Naive thymus-derived CD4-positive, alpha-beta T cell (primary cell): ENCODE results near the gene SVOP. TPM values are rescaled to one million over a fixed set of nuclear protein-coding genes. Genes with fewer than 3 reads are reported as not detected.

ENCODE experiments used
- ATAC-seq: fragments of 150-1000 bp; cut with Tn5 transposase; 2 replicates; pipeline ENCODE4 v1.10.0; 2021; ENCODE audit warnings: mild to moderate bottlenecking, moderate library complexity
- CTCF ChIA-PET: fragments of 350-600 bp; sonication (Branson Sonifier 250); formaldehyde crosslinking; loops from one replicate; lab custom pipeline; 2021; ENCODE audit warnings: antibody characterized with exemption; lab: Charles Lee
- POLR2A ChIA-PET: fragments of 350-600 bp; sonication (Branson Sonifier 250); formaldehyde crosslinking; loops from one replicate; lab custom pipeline; 2021; ENCODE audit warnings: antibody characterized with exemption, inconsistent platforms; lab: Charles Lee
- DNase-seq, 9 donors: peaks; one replicate each; pipeline versions ENCODE4 v3.0.0 to v3.0.0-alpha.2; 2020 to 2022; ENCODE audit warnings: mixed read lengths in 1 of 9
- H3K27ac ChIP-seq: one replicate; pipeline ENCODE4 v1.7.0; 2013; ENCODE audit warnings: mild to moderate bottlenecking, low read depth, low read length, moderate library complexity
- H3K27me3 ChIP-seq, 2 donors: one replicate each; pipeline ENCODE4 v1.7.0; 2013; ENCODE audit warnings: low read length in 2 of 2, mild to moderate bottlenecking in 2 of 2, moderate library complexity in 2 of 2; ENCODE audit not compliant: control insufficient read depth in 2 of 2, insufficient read depth in 2 of 2
- H3K36me3 ChIP-seq, 3 experiments: 1 replicate in 2 of 3; 2 replicates in 1 of 3; pipeline ENCODE4 v1.7.0; 2013; ENCODE audit warnings: low read length in 3 of 3, mild to moderate bottlenecking in 3 of 3, moderate library complexity in 1 of 3; ENCODE audit not compliant: insufficient read depth in 3 of 3, control insufficient read depth in 2 of 3
- H3K4me1 ChIP-seq, 2 donors: one replicate each; pipeline ENCODE4 v1.7.0; 2013; ENCODE audit warnings: low read length in 2 of 2, mild to moderate bottlenecking in 2 of 2, moderate library complexity in 1 of 2; ENCODE audit not compliant: control insufficient read depth in 2 of 2, insufficient read depth in 2 of 2
- H3K4me3 ChIP-seq: 2 replicates; pipeline ENCODE4 v1.7.0; 2013; ENCODE audit warnings: mild to moderate bottlenecking, low read length
- H3K9me3 ChIP-seq, 3 experiments: 1 replicate in 2 of 3; 2 replicates in 1 of 3; pipeline ENCODE4 v1.7.0; 2013; ENCODE audit warnings: low read length in 3 of 3; ENCODE audit not compliant: control insufficient read depth in 2 of 3
- H3K27ac Mint-ChIP-seq, 9 donors: one replicate each; pipeline ENCODE4 v1.8.0; 2020 to 2022; ENCODE audit warnings: mixed read lengths in 9 of 9, mild to moderate bottlenecking in 8 of 9, moderate library complexity in 5 of 9, inconsistent platforms in 2 of 9
- H3K27me3 Mint-ChIP-seq, 5 donors: one replicate each; pipeline ENCODE4 v1.8.0; 2021 to 2022; ENCODE audit warnings: mixed read lengths in 5 of 5, mild to moderate bottlenecking in 1 of 5
- H3K36me3 Mint-ChIP-seq, 5 donors: one replicate each; pipeline ENCODE4 v1.8.0; 2020 to 2022; ENCODE audit warnings: mixed read lengths in 5 of 5, mild to moderate bottlenecking in 3 of 5, inconsistent platforms in 1 of 5
- H3K4me1 Mint-ChIP-seq, 7 donors: one replicate each; pipeline ENCODE4 v1.8.0; 2020 to 2022; ENCODE audit warnings: mixed read lengths in 7 of 7, mild to moderate bottlenecking in 3 of 7, inconsistent platforms in 1 of 7
- H3K4me3 Mint-ChIP-seq, 10 donors: one replicate each; pipeline ENCODE4 v1.8.0; 2020 to 2022; ENCODE audit warnings: mild to moderate bottlenecking in 10 of 10, mixed read lengths in 10 of 10, moderate library complexity in 6 of 10, inconsistent platforms in 2 of 10
- H3K9me3 Mint-ChIP-seq, 11 donors: one replicate each; pipeline ENCODE4 v1.8.0; 2020 to 2022; ENCODE audit warnings: mixed read lengths in 11 of 11, mild to moderate bottlenecking in 4 of 11, inconsistent platforms in 1 of 11, moderate library complexity in 1 of 11
- intact Hi-C, 2 donors: fragments of 100-400 bp; cut with micrococcal nuclease; formaldehyde crosslinking; loops; one replicate each; pipeline ENCODE4 v1.15.1; 2023
- polyA plus RNA-seq, 2 donors: library from polyadenylated mRNA; unstranded; fragments of 300-500 nt; fragmentation: Illumina TruSeq; gene quantifications; one replicate each; pipeline ENCODE4 v1.2.3, GENCODE V29; 2021
- total RNA-seq, 6 experiments: library from RNA in 5 of 6; stranded (reverse) in 5 of 6; gene quantifications; 1 replicate in 5 of 6; 2 replicates in 1 of 6; pipeline ENCODE4 v1.2.3 and lab custom pipeline; 2021 to 2026

SVOP gene
- total and polyA plus RNA-seq, 7 experiments from 2014 or later = not detected

- no peaks in the 10 kb centered on the region for H3K9me3 ChIP-seq
- no peaks in the 10 kb centered on the region for H3K27me3 ChIP-seq
- no peak overlapping the region for H3K4me3 ChIP-seq
- CTCF ChIA-PET = no interaction called here
- H3K4me1 Mint-ChIP-seq = no peaks in the 10 kb centered on the region
- peaks cover 0 to 6% (median 0%) of the 10 kb centered on the region in 5 donors for H3K27me3 Mint-ChIP-seq
- H3K4me3 Mint-ChIP-seq = no peak overlapping the region
- no peaks in the 10 kb centered on the region for H3K36me3 ChIP-seq
- intact Hi-C loops = no loop called here
- H3K9me3 Mint-ChIP-seq = peaks cover 0 to 3% (median 0%) of the 10 kb centered on the region in 11 donors
- H3K27ac Mint-ChIP-seq = no peak overlapping the region
- H3K36me3 Mint-ChIP-seq = no peaks in the 10 kb centered on the region
- DNase-seq (no peak), ATAC-seq (no peak)
- no peaks in the 10 kb centered on the region for H3K4me1 ChIP-seq
- no peak overlapping the region for H3K27ac ChIP-seq
- POLR2A ChIA-PET = no interaction called here
These were observed 39.0 kb downstream of the SVOP start for GRCh38 chr12:108981835-108982234.

- no peaks in the 10 kb centered on the region for H3K36me3 ChIP-seq
- H3K4me1 ChIP-seq = no peaks in the 10 kb centered on the region
- DNase-seq (no peak), ATAC-seq (no peak)
- Mint-ChIP-seq H3K9me3 (peaks cover 0 to 3% (median 0%) of the 10 kb centered on the region in 11 donors), H3K27ac (no peak overlapping the region), H3K27me3 (peaks cover 0 to 9% (median 0%) of the 10 kb centered on the region in 5 donors), H3K36me3 (no peaks in the 10 kb centered on the region), H3K4me3 (no peak overlapping the region), H3K4me1 (no peaks in the 10 kb centered on the region)
- POLR2A ChIA-PET = no interaction called here
- CTCF ChIA-PET = no interaction called here
- intact Hi-C loops = no loop called here
- no peaks in the 10 kb centered on the region for H3K9me3 ChIP-seq
- H3K27ac ChIP-seq = no peak overlapping the region
- no peaks in the 10 kb centered on the region for H3K27me3 ChIP-seq
- H3K4me3 ChIP-seq = no peak overlapping the region
These were observed 39.8 kb downstream of the SVOP start for GRCh38 chr12:108980831-108981618.

- no peak for ATAC-seq
- Histone ChIP-seq H3K36me3 (no peaks in the 10 kb centered on the region), H3K27me3 (no peaks in the 10 kb centered on the region), H3K4me3 (no peak overlapping the region), H3K4me1 (no peaks in the 10 kb centered on the region), H3K9me3 (no peaks in the 10 kb centered on the region), H3K27ac (no peak overlapping the region)
- ChIA-PET CTCF (no interaction called here), POLR2A (no interaction called here)
- no peak overlapping the region for H3K27ac Mint-ChIP-seq
- no peak overlapping the region for H3K4me3 Mint-ChIP-seq
- H3K36me3 Mint-ChIP-seq = no peaks in the 10 kb centered on the region
- peaks cover 0 to 4% (median 0%) of the 10 kb centered on the region in 7 donors for H3K4me1 Mint-ChIP-seq
- intact Hi-C loops = no loop called here
- no peaks in the 10 kb centered on the region for H3K9me3 Mint-ChIP-seq
- peaks cover 0 to 5% (median 0%) of the 10 kb centered on the region in 5 donors for H3K27me3 Mint-ChIP-seq
- DNase-seq = no peak
These were observed 43.5 kb downstream of the SVOP start for GRCh38 chr12:108977360-108977759.

GRCh38 chr12:108975024-108975593 lies 45.8 kb downstream of the SVOP start:
- Histone ChIP-seq H3K27ac (no peak overlapping the region), H3K4me3 (no peak overlapping the region), H3K4me1 (no peaks in the 10 kb centered on the region), H3K27me3 (no peaks in the 10 kb centered on the region), H3K9me3 (no peaks in the 10 kb centered on the region), H3K36me3 (no peaks in the 10 kb centered on the region)
- intact Hi-C loops = no loop called here
- ChIA-PET POLR2A (no interaction called here), CTCF (no interaction called here)
- H3K4me1 Mint-ChIP-seq = peaks cover 0 to 6% (median 0%) of the 10 kb centered on the region in 7 donors
- H3K9me3 Mint-ChIP-seq = no peaks in the 10 kb centered on the region
- no peak overlapping the region for H3K4me3 Mint-ChIP-seq
- no peak overlapping the region for H3K27ac Mint-ChIP-seq
- peaks cover 0 to 8% (median 4%) of the 10 kb centered on the region in 5 donors for H3K27me3 Mint-ChIP-seq
- no peak for DNase-seq
- ATAC-seq = no peak
- no peaks in the 10 kb centered on the region for H3K36me3 Mint-ChIP-seq

- H3K27me3 ChIP-seq = no peaks in the 10 kb centered on the region
- ChIA-PET POLR2A (no interaction called here), CTCF (no interaction called here)
- no peak overlapping the region for H3K27ac Mint-ChIP-seq
- peaks cover 0 to 6% (median 0%) of the 10 kb centered on the region in 7 donors for H3K4me1 Mint-ChIP-seq
- no peaks in the 10 kb centered on the region for H3K4me1 ChIP-seq
- peaks cover 0 to 2% (median 0%) of the 10 kb centered on the region in 11 donors for H3K9me3 Mint-ChIP-seq
- no peak overlapping the region for H3K27ac ChIP-seq
- no peaks in the 10 kb centered on the region for H3K36me3 Mint-ChIP-seq
- H3K4me3 Mint-ChIP-seq = no peak overlapping the region
- DNase-seq (no peak), ATAC-seq (no peak)
- H3K36me3 ChIP-seq = no peaks in the 10 kb centered on the region
- no peak overlapping the region for H3K4me3 ChIP-seq
- intact Hi-C loops = no loop called here
- no peaks in the 10 kb centered on the region for H3K9me3 ChIP-seq
- peaks cover under 1 to 16% (median 10%) of the 10 kb centered on the region in 5 donors for H3K27me3 Mint-ChIP-seq
These were observed 47.2 kb downstream of the SVOP start for GRCh38 chr12:108973629-108974152.

GRCh38 chr12:108972358-108972757 lies 48.5 kb downstream of the SVOP start:
- no peak for DNase-seq
- Mint-ChIP-seq H3K4me3 (no peak overlapping the region), H3K27me3 (peaks cover 4 to 19% (median 13%) of the 10 kb centered on the region in 5 donors), H3K4me1 (peaks cover 0 to 6% (median 0%) of the 10 kb centered on the region in 7 donors), H3K36me3 (no peaks in the 10 kb centered on the region), H3K9me3 (peaks cover 0 to 2% (median 0%) of the 10 kb centered on the region in 11 donors), H3K27ac (no peak overlapping the region)
- POLR2A ChIA-PET = no interaction called here
- Histone ChIP-seq H3K4me1 (no peaks in the 10 kb centered on the region), H3K27me3 (no peaks in the 10 kb centered on the region), H3K9me3 (no peaks in the 10 kb centered on the region), H3K4me3 (no peak overlapping the region), H3K36me3 (no peaks in the 10 kb centered on the region), H3K27ac (no peak overlapping the region)
- intact Hi-C loops = no loop called here
- CTCF ChIA-PET = no interaction called here
- ATAC-seq = no peak
